AG10803 (cell line): Measurements from ENCODE around the gene E2F4.

ENCODE experiments used
- DNase-seq: peaks from one replicate; pipeline ENCODE4 v3.0.0; 2010; ENCODE audit warnings: low read depth
- H3K4me3 ChIP-seq: 2 replicates; pipeline ENCODE4 v1.5.1; 2011; ENCODE audit warnings: mild to moderate bottlenecking, low read length, control low read depth
- TF ChIP-seq, protein P1 (sequence below): conservative IDR thresholded peaks from 2 replicates; pipeline ENCODE4 v1.5.1; 2011; ENCODE audit warnings: mild to moderate bottlenecking, low read length, control low read depth, inconsistent platforms

The E2F4 gene

DNA sequence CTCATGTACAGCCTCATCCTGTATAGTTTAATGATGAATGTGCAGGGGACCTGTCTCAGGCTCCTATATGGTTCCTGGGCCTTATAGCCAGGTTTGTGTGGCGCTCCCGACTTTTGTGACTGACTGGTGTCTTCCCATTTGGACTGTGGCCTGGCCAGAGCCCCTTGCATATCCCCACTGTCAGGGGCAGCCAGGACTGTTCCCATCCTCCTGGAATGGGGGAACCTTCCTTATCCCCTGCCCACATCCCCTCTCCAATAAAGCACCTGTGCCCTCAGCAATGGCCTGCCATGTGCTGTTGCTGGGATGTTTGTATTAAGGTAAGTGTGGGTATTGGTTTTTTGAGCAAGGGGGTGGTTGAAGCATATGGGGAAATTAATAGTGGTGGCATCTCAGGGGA is 43.7 kb upstream of the E2F4 start:
- TF ChIP-seq, protein P1, sequence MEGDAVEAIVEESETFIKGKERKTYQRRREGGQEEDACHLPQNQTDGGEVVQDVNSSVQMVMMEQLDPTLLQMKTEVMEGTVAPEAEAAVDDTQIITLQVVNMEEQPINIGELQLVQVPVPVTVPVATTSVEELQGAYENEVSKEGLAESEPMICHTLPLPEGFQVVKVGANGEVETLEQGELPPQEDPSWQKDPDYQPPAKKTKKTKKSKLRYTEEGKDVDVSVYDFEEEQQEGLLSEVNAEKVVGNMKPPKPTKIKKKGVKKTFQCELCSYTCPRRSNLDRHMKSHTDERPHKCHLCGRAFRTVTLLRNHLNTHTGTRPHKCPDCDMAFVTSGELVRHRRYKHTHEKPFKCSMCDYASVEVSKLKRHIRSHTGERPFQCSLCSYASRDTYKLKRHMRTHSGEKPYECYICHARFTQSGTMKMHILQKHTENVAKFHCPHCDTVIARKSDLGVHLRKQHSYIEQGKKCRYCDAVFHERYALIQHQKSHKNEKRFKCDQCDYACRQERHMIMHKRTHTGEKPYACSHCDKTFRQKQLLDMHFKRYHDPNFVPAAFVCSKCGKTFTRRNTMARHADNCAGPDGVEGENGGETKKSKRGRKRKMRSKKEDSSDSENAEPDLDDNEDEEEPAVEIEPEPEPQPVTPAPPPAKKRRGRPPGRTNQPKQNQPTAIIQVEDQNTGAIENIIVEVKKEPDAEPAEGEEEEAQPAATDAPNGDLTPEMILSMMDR, result no peak
- DNase-seq, result no peak
- H3K4me3 ChIP-seq, result no peak overlapping the region

DNA sequence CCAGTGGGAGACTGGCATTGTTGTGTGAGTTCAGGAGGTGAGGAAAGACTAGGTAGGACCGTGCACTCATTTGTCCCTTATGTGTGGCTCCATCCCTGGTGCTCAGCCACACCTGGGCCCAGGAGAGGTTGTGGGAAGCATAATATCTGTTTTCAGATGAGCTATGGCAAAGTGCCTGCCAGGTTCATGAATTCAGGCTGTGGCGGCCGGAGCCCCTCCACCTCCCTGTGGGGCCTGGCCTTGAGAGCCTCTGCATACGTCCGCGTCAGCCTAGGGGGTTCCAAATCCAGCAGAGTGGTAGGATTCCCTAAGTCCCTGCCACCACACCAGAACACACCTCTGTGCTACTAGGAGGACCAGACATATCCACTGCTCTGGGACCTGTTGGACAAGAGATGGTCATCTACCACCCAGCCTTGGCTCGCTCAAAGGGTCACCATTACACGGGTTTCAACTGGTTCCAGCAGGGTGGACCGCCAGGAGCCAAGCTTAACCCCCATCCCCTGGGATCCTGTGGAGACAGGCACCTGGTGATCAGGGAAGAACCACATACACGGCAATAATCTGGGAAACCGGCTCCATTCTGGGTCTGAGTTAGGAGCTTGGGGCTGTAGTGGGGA is 43.2 kb upstream of the E2F4 start:
- no peak overlapping the region for H3K4me3 ChIP-seq
- TF ChIP-seq, protein P1, result no peak
- no peak for DNase-seq

DNA sequence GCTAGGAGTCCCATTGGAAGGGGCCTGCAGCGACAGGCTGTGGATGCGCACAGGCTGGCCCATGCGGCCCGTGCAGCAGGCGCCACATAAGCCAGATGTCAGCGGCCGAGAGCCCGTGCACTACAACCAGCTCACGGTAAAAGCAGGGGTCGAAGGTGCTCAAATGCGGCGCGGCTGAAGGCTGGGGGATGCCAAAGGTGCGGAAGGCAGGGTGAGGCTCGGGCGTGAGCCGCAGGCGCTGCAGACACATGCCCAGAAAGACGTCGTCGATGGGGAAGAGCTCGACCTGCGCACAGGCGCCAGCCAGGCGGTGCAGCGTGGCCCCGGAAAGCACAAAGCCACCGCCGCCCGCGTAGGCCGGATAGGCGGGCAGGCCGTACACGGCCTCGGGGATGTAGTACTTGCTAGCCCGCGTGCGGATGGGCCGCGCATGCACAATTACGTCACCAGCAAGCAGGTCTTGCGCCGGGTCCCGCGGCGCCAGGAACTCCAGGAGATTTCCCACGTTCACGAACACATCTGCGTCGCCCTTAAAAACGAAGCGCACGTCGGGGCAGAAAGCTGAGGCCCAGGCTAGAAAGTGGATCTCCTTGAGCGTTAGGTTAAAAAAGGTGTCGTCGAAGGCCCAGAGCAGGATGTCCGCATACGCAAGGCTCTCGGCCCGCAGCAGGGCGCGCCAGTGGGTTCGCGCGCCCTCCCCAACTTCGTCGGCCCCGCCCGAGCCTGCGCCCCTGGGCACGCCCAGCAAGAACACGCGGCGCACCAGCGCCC is 42.5 kb upstream of the E2F4 start:
- TF ChIP-seq, protein P1, result no peak
- H3K4me3 ChIP-seq, result no peak overlapping the region
- no peak for DNase-seq

DNA sequence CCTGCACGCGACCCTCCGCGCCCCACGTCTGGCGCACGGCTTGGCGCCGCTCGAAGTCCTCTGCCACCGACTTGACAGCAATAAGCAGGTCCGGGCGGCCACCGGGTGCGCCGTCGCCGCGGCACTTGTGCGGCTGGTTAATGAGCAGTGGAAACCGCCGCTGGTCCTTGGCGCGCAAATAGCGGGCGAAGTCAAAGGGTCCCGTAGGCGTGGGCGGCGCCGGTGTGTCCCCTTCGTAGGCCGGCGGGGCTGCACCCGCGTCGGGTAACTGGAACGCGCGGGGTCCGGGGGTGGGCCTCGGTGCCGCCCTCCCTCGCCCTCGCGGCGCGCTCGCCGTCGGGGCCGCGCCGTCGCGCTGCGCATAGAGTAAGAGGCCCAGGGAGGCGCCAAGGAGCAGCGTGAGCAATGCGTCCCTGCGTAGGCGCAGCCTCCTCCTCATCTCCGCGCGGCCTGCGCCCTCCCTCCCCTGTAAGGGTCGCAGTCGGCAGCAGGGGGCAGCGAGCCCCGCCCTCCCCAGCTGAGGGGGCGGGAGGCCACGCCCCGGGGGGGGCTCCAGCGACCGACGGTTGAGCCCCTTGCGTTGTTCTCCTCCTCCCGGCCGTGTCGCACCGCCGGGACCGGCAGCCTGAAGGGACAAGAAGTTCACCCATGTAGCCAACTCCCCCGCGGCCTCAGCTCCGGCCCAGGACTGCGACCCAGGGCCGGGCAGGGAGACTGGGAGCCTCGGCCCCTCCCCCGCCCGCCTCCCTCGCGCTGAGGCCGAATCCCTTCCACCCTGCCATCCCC is 41.7 kb upstream of the E2F4 start:
- DNase-seq, result peak; percentile 67
- TF ChIP-seq, protein P1, result 0 out of 2 replicates have a peak, but pooled peaks have one; percentile 8

DNA sequence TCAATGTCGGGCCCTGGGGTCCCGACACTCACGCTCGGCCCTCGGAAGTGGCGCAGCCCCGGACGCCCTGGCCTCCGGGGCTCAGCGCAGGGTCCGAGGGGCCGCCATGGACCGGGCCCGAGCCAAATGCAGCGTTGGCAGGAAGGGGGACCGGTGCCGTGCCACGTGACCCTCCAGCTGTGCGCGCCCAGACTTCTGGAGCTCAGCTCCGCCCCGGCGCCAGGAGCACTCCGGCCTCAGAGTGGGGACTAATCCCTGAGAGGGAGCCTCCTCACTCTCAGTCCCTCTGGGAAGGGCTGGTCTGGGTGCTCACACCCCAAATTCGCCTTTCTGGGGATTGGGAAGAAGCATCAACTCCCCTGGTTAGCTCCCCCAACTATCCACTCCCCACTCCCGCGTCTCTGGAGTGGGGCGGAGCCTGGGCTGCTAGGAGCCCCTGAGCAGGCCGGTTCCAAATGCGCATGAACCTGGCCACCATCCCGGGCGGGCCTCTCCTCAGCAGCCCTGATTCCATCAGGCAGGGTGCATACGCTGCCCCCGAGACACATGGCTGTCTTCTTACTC is 41.0 kb upstream of the E2F4 start, which contains the start of gene B3GNT9:
TSS of gene B3GNT9 (minus strand) at position 166 of the 564 bp plus-strand sequence. CDS start 513 bp downstream, outside the sequence.
- TF ChIP-seq, protein P1, result no peak
- H3K4me3 ChIP-seq, result peak within 1 kb of the TSS; percentile 69
- peak; percentile 74 for DNase-seq

More for the DNA sequence above, 41.7 kb upstream of the E2F4 start:
- H3K4me3 ChIP-seq, result peak overlapping the region; percentile 69

DNA sequence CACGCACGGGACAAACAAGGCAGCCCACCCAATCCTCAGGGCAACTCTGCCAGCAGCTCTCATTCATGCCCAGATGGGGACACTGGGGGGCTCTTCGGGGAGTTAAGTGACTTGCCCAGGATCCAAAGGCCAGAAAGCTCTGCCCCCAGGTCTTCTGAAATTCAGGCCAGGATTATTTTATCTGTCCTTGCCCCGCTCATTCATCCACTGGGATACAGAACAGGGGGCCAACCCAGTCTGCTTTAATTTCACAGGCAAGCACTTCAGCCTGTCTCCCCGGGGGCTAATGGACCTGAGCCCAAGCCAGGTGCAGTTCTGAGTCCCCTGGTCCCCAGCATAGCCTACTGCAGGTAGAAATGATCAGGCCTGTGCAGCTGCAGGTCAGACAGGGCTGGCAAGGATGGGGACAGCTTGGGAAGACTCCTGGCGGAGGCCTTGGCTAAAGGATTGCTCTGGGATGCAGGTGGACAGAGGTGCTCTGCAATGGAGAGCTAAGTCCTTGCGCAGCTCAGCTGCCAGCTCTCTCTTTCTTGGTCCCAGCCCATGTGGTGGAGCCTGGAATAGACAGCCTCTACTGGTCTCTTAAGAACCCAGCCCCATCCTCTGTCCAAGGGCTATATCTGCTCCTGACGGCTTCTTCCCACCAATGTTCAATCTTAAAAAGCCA is 40.4 kb upstream of the E2F4 start:
- no peak for DNase-seq
- H3K4me3 ChIP-seq, result peak overlapping the region; percentile 69
- TF ChIP-seq, protein P1, result no peak
